Breast epithelium (tissue), 4 donors: Measurements from ENCODE around the gene DRAP1. TPM values are rescaled to one million over a fixed set of nuclear protein-coding genes. Genes with fewer than 3 reads are reported as not detected.

Experiments used
- DNase-seq, 2 donors: peaks; one replicate each; pipeline ENCODE4 v3.0.0-alpha.2; 2019; ENCODE audit warnings: low spot score in 2 of 2
- H3K27ac ChIP-seq, 2 donors: fragments of 200-600 bp; sonication (generic) in 1 of 2; one replicate each; pipeline ENCODE4 v1.5.1; 2016 to 2019; ENCODE audit warnings: mild to moderate bottlenecking in 1 of 2
- H3K27me3 ChIP-seq, 2 donors: fragments of 200-600 bp; sonication (generic) in 1 of 2; one replicate each; pipeline versions ENCODE4 v1.5.1 to v1.6.0; 2017 to 2019; ENCODE audit warnings: control low read depth in 1 of 2, mild to moderate bottlenecking in 1 of 2
- H3K36me3 ChIP-seq: fragments of 200-600 bp; one replicate; pipeline ENCODE4 v1.5.1; 2019
- H3K4me1 ChIP-seq, 2 donors: fragments of 200-600 bp; sonication (generic); one replicate each; pipeline ENCODE4 v1.5.1; 2016 to 2019; ENCODE audit warnings: control low read depth in 1 of 2
- H3K4me3 ChIP-seq, 3 donors: fragments of 200-600 bp; sonication (generic); 1 replicate in 2 of 3; 2 replicates in 1 of 3; pipeline ENCODE4 v1.5.1; 2016 to 2019; ENCODE audit warnings: mild to moderate bottlenecking in 3 of 3, moderate library complexity in 2 of 3
- H3K9me3 ChIP-seq, 2 donors: fragments of 200-600 bp; sonication (generic) in 1 of 2; one replicate each; pipeline ENCODE4 v1.5.1; 2016 to 2019; ENCODE audit warnings: control low read depth in 1 of 2
- CTCF ChIP-seq, 3 donors: fragments of 450-650 bp; IDR thresholded peaks; one replicate each; pipeline ENCODE4 v1.5.1; 2016 to 2017; ENCODE audit warnings: antibody characterized with exemption in 3 of 3, mild to moderate bottlenecking in 3 of 3, moderate library complexity in 3 of 3
- POLR2A ChIP-seq: fragments of 450-650 bp; IDR thresholded peaks from one replicate; pipeline ENCODE4 v1.6.1; 2016; ENCODE audit warnings: antibody characterized with exemption, mild to moderate bottlenecking, moderate library complexity
- POLR2AphosphoS5 ChIP-seq, 3 donors: sonication (generic); formaldehyde crosslinking; IDR thresholded peaks; one replicate each; pipeline ENCODE4 v1.6.1; 2017; ENCODE audit warnings: antibody characterized with exemption in 3 of 3
- intact Hi-C: fragments of 100-400 bp; cut with DNase I; formaldehyde crosslinking; loops from one replicate; pipeline ENCODE4 v1.15.1; 2023; ENCODE audit warnings: low total_unique reads
- total RNA-seq, 3 donors: library from RNA; depleted of rRNA; stranded (reverse); fragments of >200 nt; gene quantifications; one replicate each; pipeline ENCODE4 v1.1.0, GENCODE V29; 2016

Gene DRAP1
- total RNA-seq, 3 donors from 2014 or later = 50.1 to 64.5 (median 51.5) TPM

- Histone ChIP-seq H3K27ac (peak overlapping the region in 1 of 2 donors; percentile 46), H3K9me3 (no peaks in the 10 kb centered on the region), H3K4me1 (peaks cover 0 to 6% of the 10 kb centered on the region in 2 donors), H3K27me3 (peaks cover 0 to 8% of the 10 kb centered on the region in 2 donors), H3K4me3 (peak overlapping the region; percentile 52 to 89 (median 53)), H3K36me3 (no peaks in the 10 kb centered on the region)
- TF ChIP-seq POLR2AphosphoS5 (IDR thresholded peaks at IDR 0.05) (no peak), CTCF (IDR thresholded peaks at IDR 0.05) (no peak), POLR2A (no peak)
- intact Hi-C loops = no loop called here
- DNase-seq = no peak
Observed at GRCh38 chr11:65900899-65901180, 18.4 kb upstream of the DRAP1 start.

GRCh38 chr11:65903068-65903481 is 16.2 kb upstream of the DRAP1 start:
- Histone ChIP-seq H3K4me1 (peaks cover 0 to 6% of the 10 kb centered on the region in 2 donors), H3K27ac (no peak overlapping the region), H3K4me3 (no peak overlapping the region), H3K9me3 (no peaks in the 10 kb centered on the region), H3K27me3 (peaks cover 0 to 8% of the 10 kb centered on the region in 2 donors), H3K36me3 (no peaks in the 10 kb centered on the region)
- TF ChIP-seq POLR2A (no peak), CTCF (IDR thresholded peaks at IDR 0.05) (no peak), POLR2AphosphoS5 (IDR thresholded peaks at IDR 0.05) (no peak)
- DNase-seq = no peak
- intact Hi-C loops = no loop called here

- no peak for TF ChIP-seq POLR2A
- no peak for TF ChIP-seq CTCF (IDR thresholded peaks at IDR 0.05)
- Histone ChIP-seq H3K36me3 (no peaks in the 10 kb centered on the region), H3K27me3 (peaks cover 0 to 8% of the 10 kb centered on the region in 2 donors), H3K9me3 (no peaks in the 10 kb centered on the region), H3K4me3 (no peak overlapping the region), H3K27ac (no peak overlapping the region), H3K4me1 (peaks cover 0 to 6% of the 10 kb centered on the region in 2 donors)
- intact Hi-C loops = no loop called here
- no peak for DNase-seq
Observed at GRCh38 chr11:65903715-65904114, 15.5 kb upstream of the DRAP1 start.

- H3K9me3 ChIP-seq = no peaks in the 10 kb centered on the region
- intact Hi-C loops = no loop called here
- no peak for DNase-seq
- H3K4me1 ChIP-seq = no peaks in the 10 kb centered on the region
- no peak overlapping the region for H3K4me3 ChIP-seq
- no peak for TF ChIP-seq POLR2AphosphoS5 (IDR thresholded peaks at IDR 0.05)
- no peak for TF ChIP-seq POLR2A
- TF ChIP-seq CTCF (IDR thresholded peaks at IDR 0.05) = no peak
- H3K27me3 ChIP-seq = no peaks in the 10 kb centered on the region
- H3K36me3 ChIP-seq = no peaks in the 10 kb centered on the region
- no peak overlapping the region for H3K27ac ChIP-seq
Observed at GRCh38 chr11:65906602-65907001, 12.6 kb upstream of the DRAP1 start.

GRCh38 chr11:65907878-65908277 is 11.3 kb upstream of the DRAP1 start:
- no peak for TF ChIP-seq POLR2AphosphoS5 (IDR thresholded peaks at IDR 0.05)
- no peaks in the 10 kb centered on the region for H3K4me1 ChIP-seq
- H3K36me3 ChIP-seq = no peaks in the 10 kb centered on the region
- H3K9me3 ChIP-seq = no peaks in the 10 kb centered on the region
- no peak for DNase-seq
- H3K27me3 ChIP-seq = no peaks in the 10 kb centered on the region
- no peak overlapping the region for H3K4me3 ChIP-seq
- intact Hi-C loops = no loop called here
- H3K27ac ChIP-seq = no peak overlapping the region
